Breast epithelium (tissue), 3 donors: ENCODE data around the gene LRRC40.

Experiments
- POLR2A ChIP-seq: fragments of 450-650 bp; IDR thresholded peaks from one replicate; pipeline ENCODE4 v1.6.1; 2016; ENCODE audit warnings: antibody characterized with exemption, mild to moderate bottlenecking, moderate library complexity
- POLR2AphosphoS5 ChIP-seq, 3 donors: sonication (generic); formaldehyde crosslinking; IDR thresholded peaks; one replicate each; pipeline ENCODE4 v1.6.1; 2017; ENCODE audit warnings: antibody characterized with exemption in 3 of 3
- TF ChIP-seq, protein P1 (sequence below), 3 donors: fragments of 450-650 bp; IDR thresholded peaks; one replicate each; pipeline ENCODE4 v1.5.1; 2016 to 2017; ENCODE audit warnings: antibody characterized with exemption in 3 of 3, mild to moderate bottlenecking in 3 of 3, moderate library complexity in 3 of 3

DNA sequence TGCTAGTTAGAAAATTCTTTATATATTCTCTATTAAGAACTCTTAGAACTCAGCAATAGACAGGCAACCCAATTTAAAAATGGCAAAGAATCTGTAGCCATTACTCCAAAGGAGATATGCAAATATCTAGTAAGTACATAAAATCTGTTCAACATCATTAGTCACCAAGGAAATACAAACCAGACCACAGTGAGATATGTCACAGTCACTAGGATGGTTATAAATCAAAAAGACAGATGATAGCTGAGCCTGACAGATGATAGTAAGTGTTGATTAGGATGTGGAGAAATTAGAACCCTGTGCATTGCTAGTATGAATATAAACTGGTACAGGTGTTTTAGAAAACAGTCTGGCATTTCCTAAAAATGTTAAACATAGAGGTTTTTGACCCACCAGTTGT is 42.4 kb upstream of the LRRC40 start:
- TF ChIP-seq, protein P1, sequence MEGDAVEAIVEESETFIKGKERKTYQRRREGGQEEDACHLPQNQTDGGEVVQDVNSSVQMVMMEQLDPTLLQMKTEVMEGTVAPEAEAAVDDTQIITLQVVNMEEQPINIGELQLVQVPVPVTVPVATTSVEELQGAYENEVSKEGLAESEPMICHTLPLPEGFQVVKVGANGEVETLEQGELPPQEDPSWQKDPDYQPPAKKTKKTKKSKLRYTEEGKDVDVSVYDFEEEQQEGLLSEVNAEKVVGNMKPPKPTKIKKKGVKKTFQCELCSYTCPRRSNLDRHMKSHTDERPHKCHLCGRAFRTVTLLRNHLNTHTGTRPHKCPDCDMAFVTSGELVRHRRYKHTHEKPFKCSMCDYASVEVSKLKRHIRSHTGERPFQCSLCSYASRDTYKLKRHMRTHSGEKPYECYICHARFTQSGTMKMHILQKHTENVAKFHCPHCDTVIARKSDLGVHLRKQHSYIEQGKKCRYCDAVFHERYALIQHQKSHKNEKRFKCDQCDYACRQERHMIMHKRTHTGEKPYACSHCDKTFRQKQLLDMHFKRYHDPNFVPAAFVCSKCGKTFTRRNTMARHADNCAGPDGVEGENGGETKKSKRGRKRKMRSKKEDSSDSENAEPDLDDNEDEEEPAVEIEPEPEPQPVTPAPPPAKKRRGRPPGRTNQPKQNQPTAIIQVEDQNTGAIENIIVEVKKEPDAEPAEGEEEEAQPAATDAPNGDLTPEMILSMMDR (IDR thresholded peaks at IDR 0.05), result no peak
- no peak for TF ChIP-seq POLR2A
- TF ChIP-seq POLR2AphosphoS5 (IDR thresholded peaks at IDR 0.05), result no peak
